ENCODE results near the gene CD36. TPM values are rescaled to one million over a fixed set of nuclear protein-coding genes. Genes with fewer than 3 reads are reported as not detected.

Gene CD36
- total and polyA plus RNA-seq, 2 of the 8 experiments (the other 6 are each of a cell fraction or from before 2014, with no cell fraction given) = 0.33 to 0.60 TPM

DNA sequence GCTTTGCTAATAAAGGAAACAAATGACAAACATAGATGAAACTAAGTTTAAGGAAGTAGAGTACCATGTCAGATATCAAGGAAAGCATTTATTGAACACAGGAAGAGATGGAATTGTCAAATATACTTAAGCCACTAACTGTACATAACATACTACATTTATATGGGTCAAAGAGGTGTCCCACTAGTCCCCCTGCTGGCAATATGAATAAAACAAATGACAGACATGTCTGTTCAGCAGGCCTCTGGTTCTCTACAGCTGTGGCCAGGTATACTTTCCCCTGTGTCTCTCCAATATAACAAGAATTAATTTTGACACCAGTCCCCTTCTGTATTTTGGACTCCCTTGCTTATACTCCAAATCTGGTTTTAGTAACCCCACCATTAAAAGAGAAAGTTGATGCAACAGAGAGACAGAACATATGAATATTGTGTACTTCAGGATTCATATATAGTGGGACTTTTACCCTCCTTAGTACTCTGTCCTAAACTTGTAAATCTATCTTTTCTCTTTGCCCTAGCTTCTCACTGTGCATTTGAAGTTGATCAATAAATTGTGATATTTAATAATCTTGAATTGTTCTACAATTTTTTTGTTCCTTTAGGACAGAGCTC, 42.9 kb downstream of the CD36 start:
- no peak for FAIRE-seq

More for the DNA sequence above, 42.9 kb downstream of the CD36 start:
- CTCF ChIA-PET (ENCODE audit: partially characterized antibody) = interaction anchor here (0.6 to 2.7 kb wide), 4 partner anchors 25 to 789 kb away, joined by 3 to 8 read pairs (median 3); no protein-coding TSS in a partner anchor
- no peak overlapping the region for H3K18ac ChIP-seq (ENCODE audit: extremely low read depth, low read length)
- H3K56ac ChIP-seq (replicated peaks; ENCODE audit: insufficient read length, low read depth, low read length) = no peak overlapping the region
- no peak overlapping the region for H2BK15ac ChIP-seq (ENCODE audit: low read length)
- no peaks in the 10 kb centered on the region for H3K79me1 ChIP-seq (ENCODE audit: low read depth, low read length)
- H3K36me3 ChIP-seq (ENCODE audit: control insufficient read depth in 2 of 4, insufficient read depth in 4 of 4, low read length in 3 of 4) = no peaks in the 10 kb centered on the region
- no peak overlapping the region for H4K5ac ChIP-seq (ENCODE audit: insufficient read length, low read depth, low read length)
- no peak overlapping the region for H3K4me3 ChIP-seq (ENCODE audit: extremely low read depth in 1 of 4, insufficient read depth in 2 of 4, low read depth in 3 of 4, low read length in 4 of 4)
- no peak overlapping the region for H2BK12ac ChIP-seq (ENCODE audit: low read depth, low read length)
- H2BK120ac ChIP-seq (replicated peaks; ENCODE audit: low read depth, low read length) = no peak overlapping the region
- H2AK5ac ChIP-seq (ENCODE audit: low read depth, low read length) = no peak overlapping the region
- POLR2A ChIA-PET (ENCODE audit: partially characterized antibody) = no interaction called here
- H4K20me1 ChIP-seq (replicated peaks in 1 of 2; ENCODE audit: control insufficient read depth in 1 of 2, insufficient read depth in 2 of 2, low read length in 2 of 2) = no peaks in the 10 kb centered on the region
- no peak overlapping the region for H2BK20ac ChIP-seq (ENCODE audit: low read length)
- H2BK5ac ChIP-seq (ENCODE audit: low read depth, low read length) = no peak overlapping the region
- H3K4me1 ChIP-seq (replicated peaks in 1 of 4; ENCODE audit: control insufficient read depth in 3 of 4, insufficient read depth in 4 of 4, low read length in 3 of 4) = no peaks in the 10 kb centered on the region
- H3K9ac ChIP-seq (replicated peaks in 1 of 4; ENCODE audit: extremely low read depth in 1 of 4, low read depth in 3 of 4, low read length in 3 of 4) = no peak overlapping the region
- H3K23ac ChIP-seq (ENCODE audit: insufficient read length) = no peak overlapping the region
- no peaks in the 10 kb centered on the region for H3K23me2 ChIP-seq (ENCODE audit: low read depth, low read length)
- no peak overlapping the region for H3K27ac ChIP-seq (ENCODE audit: low read depth, low read length)
- H3K27me3 ChIP-seq (replicated peaks in 1 of 4; ENCODE audit: control insufficient read depth in 3 of 4, extremely low read depth in 1 of 4, insufficient read depth in 3 of 4, low read length in 3 of 4) = no peaks in the 10 kb centered on the region
- no peak overlapping the region for H4K8ac ChIP-seq (ENCODE audit: extremely low read depth, insufficient read depth, low read length)
- H3K4ac ChIP-seq (replicated peaks; ENCODE audit: insufficient read length, low read depth, low read length) = no peak overlapping the region
- H2AFZ ChIP-seq (ENCODE audit: low read length) = no peak overlapping the region
- H3K9me3 ChIP-seq (ENCODE audit: insufficient read depth in 2 of 2, low read depth in 1 of 2, low read length in 1 of 2) = peaks cover 0 to 3% of the 10 kb centered on the region in 2 experiments; a peak in 1 of 4 replicates
- no peaks in the 10 kb centered on the region for H3K79me2 ChIP-seq (ENCODE audit: control insufficient read depth in 1 of 2, insufficient read depth in 2 of 2, low read length in 2 of 2)
- DNase-seq (ENCODE audit: low read depth in 1 of 2, low spot score in 2 of 2) = no peak
- H4K91ac ChIP-seq (replicated peaks; ENCODE audit: insufficient read length, low read length) = no peak overlapping the region
- H3K4me2 ChIP-seq (ENCODE audit: insufficient read depth in 1 of 2, low read depth in 2 of 2, low read length in 2 of 2) = no peak overlapping the region
- no peak for TF ChIP-seq MAFK (IDR thresholded peaks at IDR 0.05; ENCODE audit: low read depth, low read length)
- TF ChIP-seq, protein P1, sequence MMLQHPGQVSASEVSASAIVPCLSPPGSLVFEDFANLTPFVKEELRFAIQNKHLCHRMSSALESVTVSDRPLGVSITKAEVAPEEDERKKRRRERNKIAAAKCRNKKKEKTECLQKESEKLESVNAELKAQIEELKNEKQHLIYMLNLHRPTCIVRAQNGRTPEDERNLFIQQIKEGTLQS (IDR thresholded peaks at IDR 0.05; ENCODE audit: insufficient read depth, low read depth, low read length) = no peak
- no peak for TF ChIP-seq TAF7 (optimal IDR thresholded peaks at IDR 0.05; ENCODE audit: borderline replicate concordance, low read depth, low read length)
- no peak for TF ChIP-seq TBP (IDR thresholded peaks at IDR 0.05; ENCODE audit: low read depth, low read length)
- no peak for TF ChIP-seq PHF8 (conservative IDR thresholded peaks at IDR 0.05; ENCODE audit: low read depth, low read length)
- no peak for TF ChIP-seq CHD1 (IDR thresholded peaks at IDR 0.05; ENCODE audit: low read depth, low read length)
- no peak for TF ChIP-seq POLR2A (IDR thresholded peaks at IDR 0.05; ENCODE audit: control extremely low read depth in 1 of 2, low read depth in 2 of 2, low read length in 2 of 2)
- no peak for TF ChIP-seq TAF1 (IDR thresholded peaks at IDR 0.05; ENCODE audit: low read depth, low read length)
- TF ChIP-seq YY1 (IDR thresholded peaks at IDR 0.05; ENCODE audit: low read depth, low read length) = no peak
- H3K14ac ChIP-seq (ENCODE audit: insufficient read length) = no peak overlapping the region

Data from H1 (cell line).